ENCODE results near the gene PSMA7.

The PSMA7 gene

DNA sequence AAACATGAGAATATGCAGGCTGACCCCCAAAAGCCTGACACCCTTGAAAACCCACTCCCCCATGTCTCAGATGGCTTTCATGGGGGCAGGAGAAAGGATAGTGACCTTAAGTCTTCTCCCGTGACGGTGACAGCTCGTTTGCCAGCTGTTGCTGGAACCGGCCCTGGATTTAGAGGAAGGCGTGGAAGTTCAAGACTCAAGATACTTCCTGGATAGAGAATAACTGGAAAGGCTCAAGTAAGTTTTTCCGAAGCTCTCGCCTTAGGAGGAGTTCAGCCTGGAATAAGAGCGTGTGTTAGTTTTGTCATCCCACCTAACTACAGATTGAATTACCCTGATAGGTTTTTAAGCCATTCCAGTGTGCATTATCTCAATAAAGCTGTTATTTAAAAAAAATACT is 28.1 kb upstream of the PSMA7 start:
- no peak for DNase-seq

DNA sequence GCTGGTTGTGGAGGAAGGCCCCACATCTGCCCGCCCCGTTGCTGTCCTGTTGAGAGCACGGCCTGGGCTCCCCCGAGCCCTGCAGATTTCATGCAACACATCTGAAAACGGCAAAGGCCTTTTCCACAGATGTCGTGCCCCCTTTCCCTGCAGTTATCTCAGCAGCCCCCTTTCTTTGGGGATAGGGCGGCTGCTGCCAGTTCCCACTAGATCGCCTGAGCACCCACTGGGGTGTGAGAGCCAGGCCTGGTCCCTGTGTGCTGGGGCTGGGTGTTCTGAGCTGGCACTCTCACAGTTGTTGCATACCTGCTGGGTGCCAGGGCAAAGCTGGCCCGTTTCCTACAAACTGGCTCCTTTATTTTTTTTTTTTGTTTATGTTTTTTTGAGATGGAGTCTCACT is 27.3 kb upstream of the PSMA7 start:
- no peak for DNase-seq

DNA sequence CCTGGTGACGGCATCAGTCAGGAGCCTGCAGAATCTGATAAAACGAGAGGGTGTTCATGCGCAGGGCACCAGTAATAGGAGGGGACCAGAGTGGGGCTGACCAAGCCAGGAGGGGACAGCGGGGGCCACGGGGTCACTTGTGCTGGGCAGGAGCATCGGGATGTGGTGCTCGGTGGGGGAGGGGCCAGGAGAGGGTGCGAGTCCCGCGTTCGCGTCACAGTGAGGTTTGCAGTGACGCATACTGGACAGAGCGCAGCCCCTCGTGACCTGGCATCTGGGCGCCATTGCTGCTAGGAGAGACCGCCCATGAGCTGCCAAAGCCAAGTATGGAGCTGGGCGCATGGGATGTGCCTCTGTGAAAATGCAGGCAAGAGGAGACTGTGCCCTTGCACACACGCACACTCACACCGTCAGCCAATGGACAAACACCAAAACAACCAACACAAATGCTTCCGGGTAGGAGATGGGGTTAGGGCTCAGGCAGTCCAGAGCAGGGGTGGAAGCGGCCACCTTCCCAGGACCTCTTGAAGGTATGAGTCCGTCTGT is 25.8 kb upstream of the PSMA7 start:
- DNase-seq = no peak

DNA sequence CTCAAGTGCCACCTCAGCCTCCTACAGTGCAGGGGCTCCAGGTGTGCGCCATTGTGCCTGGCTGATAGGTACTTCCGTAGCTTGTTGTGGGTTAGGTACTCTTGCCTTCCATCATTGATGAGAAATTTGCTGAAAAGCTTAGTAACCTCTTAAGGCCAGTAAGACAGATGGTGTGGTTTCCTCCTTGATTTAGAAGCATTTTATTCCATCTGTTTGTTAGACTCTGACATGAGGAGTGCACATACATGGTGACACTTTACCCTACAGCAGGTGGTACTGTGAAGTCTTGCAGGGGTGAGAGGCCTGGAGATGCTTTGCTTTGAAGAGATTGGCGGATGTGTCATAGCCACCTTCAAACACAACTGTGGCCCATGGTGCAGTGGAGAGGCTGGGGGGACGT is 24.9 kb upstream of the PSMA7 start:
- DNase-seq = no peak

DNA sequence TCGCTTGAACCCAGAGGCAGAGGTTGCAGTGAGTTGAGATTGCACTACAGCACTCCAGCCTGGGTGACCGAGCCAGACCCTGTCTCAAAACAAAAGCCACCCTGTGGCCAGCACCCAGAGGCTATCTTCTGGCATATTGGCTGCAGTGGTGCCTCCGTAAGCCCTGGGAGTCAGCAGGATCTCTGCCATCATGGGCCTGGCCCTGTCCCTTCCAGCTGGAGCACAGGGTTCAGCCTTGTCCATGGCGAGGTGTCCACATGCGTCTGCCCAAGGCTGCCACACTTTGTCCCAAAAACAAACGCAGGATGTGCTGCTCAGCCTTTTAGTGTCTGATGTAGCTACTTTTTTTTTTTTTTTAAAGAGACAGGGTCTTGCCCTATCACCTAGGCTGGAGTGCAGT is 24.3 kb upstream of the PSMA7 start:
- no peak for DNase-seq

DNA sequence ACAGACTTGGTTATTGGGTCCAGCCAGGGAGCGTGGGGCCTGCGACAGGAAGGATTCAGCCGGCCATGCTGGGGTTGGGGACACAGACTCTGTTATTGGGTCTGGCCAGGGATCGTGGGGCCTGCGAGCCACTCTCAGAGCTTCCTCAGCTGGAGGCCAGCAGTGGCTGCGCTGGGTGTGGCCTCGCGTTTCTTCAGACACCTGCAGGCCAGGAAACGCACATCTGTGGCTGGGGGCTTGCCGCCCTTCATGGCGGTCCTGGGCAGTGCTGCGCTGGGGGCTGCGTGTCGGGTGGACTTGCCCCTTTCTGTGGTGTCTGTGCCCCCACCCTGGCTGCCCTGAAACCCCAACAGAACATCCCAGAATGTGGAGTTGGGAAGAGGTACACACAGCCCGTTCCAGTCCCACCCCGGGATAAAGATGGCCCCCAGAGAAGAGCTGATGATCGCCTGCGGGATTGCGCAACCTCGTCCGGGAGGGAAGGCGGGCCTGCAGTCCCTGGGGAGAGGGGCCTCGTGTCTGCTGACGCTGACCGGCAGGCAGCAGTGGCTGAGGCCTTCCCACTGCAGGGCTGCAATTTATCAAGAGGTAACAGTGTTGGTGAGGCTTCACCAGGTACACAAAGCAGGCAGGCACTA is 22.7 kb upstream of the PSMA7 start:
- DNase-seq = no peak

DNA sequence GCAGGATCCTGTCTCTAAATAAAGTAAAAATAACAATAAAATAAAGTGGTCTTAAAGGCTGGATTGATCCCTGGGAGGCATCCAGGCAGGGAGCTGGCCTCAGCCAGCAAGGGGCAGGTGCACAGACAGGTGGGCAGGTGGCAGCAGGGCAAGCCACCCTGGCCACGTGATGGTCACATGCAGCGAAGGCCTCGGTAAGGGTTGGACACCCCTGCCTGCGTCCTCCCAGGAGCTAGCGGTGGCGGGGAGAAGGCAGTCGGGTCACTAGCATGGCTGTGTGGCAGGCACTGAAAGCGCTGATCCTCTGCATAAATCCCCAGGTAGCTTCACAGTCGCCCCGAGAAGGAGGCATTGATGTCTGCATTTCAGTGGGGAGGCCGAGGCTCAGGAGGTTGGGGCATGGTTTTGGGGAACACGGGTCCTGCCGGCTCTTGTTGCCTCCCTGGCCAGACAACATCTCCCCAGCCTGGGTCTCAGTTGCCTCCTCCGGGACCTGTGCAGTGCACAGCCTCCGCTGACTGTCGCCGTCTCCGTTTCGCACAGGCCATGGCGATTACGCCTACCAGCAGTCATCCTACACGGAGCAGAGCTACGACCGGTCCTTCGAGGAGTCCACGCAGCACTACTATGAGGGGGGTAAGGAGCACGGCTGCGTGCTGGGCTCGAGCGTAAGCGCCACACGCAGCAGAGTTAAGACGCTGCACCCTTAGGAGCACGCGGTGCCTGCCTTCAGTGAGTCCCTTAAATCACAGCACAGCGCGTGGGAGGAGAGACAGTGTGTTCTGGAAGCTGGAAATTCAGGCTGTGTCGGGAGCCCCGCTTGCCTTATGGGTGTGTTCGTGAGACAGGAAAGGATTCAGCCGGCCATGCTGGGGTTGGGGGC is 21.9 kb upstream of the PSMA7 start:
- DNase-seq = no peak

DNA sequence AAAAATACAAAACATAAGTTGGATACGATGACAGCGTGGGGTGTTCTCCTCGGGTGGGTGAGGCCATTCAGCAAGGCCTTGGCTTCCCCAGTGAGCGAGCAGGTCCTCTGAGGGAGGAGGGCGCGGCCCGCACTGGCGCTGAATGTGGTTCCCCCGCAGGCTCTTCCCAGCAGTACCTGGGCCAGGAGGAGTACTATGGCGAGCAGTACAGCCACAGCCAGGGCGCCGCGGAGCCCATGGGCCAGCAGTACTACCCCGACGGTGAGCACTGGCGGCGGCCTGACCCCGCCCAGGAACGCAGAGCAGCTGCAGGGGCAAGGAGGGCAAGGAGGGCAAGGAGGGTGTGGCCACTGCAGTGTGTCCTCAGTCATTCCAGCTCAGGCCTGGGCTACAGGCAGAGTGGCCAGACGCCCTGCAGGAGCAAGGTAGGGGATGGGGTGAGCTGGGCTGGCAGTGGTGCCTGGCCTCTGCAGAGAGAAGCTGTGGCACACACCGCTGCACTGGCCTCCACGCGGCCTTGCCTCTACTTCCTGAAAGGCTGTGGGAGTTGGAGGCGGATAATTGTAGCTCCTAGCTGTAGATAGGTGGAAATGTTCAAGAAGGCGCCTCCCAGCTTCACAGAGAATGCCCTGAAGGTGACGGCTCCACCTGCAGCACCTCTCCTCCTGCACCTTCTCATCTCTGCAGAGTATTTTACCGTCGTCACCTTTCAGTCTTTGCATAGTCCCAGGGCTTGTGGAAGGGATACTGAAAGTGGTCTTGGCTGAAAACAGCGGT is 21.0 kb upstream of the PSMA7 start:
- no peak for DNase-seq

DNA sequence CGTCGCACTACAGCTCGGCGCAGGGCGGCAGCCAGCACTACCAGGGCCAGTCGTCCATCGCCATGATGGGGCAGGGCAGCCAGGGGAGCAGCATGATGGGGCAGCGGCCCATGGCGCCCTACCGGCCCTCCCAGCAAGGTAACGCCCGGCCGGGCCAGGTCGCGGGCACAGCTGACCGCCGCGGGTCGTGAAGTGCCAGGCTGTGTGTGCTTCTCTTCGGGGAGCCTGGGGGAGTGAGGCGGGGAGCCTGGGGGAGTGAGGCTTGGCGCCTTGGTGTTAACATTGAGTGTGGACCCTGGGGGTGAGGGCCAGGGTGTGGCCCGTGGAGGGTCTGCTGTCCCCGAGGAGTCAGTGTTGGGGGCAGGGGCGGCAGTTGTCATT is 20.3 kb upstream of the PSMA7 start:
- no peak for DNase-seq

DNA sequence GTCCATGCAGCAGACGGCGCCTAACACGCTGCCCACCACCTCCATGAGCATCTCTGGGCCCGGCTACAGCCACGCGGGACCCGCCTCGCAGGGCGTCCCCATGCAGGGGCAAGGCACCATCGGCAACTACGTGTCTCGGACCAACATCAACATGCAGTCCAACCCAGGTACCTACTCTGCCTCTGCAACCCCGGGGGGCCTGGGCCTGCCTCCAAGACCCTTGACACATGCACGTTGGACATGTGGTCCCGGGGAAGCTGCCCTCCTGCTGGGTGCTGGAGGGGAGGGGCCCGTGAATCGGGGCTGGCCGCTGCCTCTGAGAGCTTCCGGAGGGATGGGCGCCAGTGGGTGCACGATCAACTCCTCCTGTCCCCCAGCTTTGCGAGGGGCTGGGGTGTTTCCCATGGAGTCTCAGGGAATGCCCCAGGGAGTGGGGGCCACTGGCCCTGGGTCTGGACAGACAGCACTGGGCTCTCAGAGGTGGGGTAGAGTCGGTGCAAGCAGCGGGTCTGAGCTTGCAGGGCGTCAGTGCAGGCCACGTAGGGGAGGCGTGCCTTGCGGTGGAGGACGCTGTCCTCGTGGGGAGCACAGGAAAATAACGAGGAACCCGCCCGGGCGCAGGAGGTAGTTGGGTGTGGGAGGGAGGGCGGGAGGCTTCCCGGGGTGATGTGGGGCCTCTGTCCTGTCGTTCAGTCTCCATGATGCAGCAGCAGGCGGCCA is 19.7 kb upstream of the PSMA7 start:
- DNase-seq = no peak

DNA sequence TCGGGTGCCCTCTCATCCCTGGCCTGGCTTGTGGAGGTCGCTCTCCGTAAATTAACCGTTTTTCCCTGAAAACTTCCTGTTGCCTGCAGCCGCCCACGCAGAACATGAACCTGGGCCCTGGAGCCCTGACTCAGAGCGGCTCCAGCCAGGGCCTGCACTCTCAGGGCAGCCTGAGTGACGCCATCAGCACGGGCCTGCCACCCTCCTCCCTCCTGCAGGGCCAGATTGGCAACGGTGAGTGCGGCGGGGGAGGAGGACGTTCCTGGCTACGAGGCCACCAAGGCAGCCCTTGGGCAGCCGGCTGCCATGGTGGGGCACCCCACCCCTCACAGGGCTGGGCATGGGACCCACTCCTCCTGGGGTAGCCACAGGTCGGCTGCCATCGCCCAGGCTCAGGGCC is 18.2 kb upstream of the PSMA7 start:
- no peak for DNase-seq

DNA sequence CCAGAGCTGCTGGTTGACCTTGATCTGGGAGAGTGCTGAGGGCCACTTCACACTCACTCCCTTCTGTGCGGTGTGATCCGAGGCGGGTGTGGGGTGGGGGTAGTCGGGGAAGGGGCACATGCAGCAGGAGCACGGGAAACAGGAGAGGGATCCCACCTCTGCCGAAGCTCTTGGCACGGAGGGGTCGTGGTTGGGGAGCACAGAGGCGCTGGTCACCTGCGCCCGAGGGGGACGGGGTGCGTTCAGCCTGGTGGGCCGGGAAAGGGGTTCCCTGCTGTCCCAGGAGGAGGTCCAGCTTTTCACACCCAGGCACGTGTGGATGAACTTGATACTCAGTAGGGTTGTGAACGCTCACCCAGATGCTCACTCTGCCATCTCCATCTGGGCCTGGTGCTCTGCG is 17.7 kb upstream of the PSMA7 start:
- DNase-seq = no peak

DNA sequence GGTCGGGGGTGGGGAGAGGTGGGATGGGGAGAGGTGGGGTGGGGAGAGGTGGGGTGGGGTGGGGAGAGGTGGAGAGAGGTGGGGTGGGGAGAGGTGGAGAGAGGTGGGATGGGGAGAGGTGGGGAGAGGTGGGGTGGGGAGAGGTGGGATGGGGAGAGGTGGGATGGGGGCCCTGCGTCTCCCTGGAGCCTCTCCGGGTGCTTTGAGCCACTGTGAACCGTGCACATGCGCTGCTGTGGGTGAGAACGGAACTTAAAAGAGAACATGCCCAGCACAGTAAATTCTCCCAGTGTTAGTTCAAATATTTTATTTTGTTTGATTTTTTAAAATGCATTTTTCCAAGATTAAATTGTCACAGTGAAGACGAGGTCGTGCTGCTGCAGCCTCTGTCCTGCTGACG is 17.1 kb upstream of the PSMA7 start:
- no peak for DNase-seq

DNA sequence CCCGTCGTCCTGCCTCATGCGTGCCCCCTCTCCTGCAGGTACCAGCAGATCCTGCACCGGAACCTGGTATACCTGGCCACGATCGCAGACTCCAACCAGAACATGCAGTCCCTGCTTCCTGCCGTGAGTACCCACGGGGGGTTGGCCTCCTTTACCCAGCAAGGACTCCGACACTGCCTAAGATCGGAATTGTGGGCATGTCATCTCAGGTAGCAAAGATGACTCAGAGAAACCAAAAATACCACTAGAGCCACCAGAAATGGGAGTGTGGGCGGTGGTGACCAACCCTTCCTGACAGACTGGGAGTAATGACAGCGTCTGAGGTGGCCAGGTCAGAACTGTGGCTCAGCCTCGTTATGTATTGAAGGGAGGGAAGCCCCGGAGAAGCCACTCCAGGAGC is 16.6 kb upstream of the PSMA7 start:
- DNase-seq = no peak

DNA sequence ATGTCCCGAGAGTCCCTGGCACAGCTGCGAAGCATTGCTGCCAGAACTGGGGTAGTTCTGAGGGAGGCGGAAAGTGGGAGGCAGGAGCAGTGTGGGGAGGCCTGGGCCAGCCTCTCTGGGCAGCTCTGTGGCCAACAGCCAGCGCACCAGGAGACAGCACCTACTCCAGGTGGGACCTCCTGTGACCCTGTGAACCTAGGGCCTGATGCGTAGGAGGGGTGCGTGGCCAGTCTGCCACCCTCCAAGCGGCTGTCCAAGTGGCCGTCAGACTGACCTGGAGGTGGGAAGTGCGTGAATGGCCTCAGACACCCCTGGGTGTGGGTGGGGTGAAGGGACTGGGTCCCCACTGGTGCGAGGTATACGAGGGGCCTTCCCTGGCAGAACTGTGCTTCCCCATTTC is 15.9 kb upstream of the PSMA7 start:
- DNase-seq = no peak

DNA sequence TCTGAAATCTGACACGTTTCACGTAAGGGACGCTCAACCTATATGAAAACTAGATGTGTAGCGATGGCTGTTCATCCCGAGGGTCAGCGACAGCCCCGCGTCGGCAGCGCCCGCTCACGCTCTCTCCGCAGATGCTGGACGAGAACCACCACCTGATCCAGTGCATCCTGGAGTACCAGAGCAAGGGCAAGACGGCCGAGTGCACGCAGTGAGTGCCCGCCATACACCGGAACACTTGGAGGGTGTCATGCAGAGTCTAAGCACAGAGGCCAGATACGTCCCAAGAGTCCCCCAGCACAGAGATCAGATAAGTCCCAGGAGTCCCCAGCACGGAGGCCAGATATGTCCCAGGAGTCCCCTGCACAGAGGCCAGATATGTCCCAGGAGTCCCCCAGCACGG is 15.3 kb upstream of the PSMA7 start:
- no peak for DNase-seq

DNA sequence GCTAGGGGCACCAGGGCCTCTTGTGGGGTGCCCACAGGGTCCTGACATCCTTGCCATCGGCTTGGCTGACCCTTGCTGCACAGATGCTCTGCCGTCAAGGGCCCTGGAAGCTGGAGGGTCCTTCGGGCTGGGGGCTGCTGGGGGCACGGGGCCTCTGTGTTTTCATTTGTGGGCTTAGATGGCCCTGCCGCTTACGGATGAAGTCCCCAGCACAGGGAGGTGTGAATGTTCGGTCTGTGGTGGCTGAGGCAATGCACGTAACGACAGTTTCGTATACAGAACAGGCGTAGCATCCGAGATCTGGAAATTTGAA is 14.8 kb upstream of the PSMA7 start:
- DNase-seq = no peak

DNA sequence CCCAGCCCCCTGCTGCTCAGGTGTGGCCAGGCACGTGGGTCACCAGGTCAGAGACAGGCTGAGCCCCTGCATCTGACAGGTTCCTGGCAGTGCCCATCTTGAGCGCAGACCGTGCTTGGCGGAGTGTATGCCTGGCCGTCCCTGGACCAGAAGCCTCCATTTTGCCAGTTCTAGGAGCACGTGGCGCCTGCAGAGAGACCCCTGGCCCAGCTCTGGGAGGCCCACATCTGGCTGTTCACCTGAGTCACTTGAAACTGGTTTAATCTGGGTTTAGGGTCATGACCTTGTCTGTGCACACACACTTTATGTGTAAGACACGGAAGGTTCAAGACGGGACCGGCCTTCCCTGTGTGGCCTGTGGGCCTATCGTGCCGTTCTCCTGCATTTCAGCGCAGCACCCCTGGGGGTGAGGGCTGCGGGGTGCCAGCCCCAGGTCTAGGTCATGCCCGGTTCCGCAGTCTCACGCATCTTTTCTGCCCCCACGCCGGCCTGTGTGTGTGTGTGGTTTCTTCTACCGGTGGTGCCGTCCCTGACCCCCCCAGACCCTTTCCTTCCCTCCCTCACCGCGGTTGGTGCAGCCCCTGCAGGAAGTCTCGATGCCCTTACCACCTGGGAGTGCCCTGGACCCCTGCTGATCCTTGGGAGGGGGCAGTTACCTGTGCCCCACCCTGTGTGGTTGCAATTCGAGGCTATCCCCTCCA is 14.3 kb upstream of the PSMA7 start:
- DNase-seq = no peak

DNA sequence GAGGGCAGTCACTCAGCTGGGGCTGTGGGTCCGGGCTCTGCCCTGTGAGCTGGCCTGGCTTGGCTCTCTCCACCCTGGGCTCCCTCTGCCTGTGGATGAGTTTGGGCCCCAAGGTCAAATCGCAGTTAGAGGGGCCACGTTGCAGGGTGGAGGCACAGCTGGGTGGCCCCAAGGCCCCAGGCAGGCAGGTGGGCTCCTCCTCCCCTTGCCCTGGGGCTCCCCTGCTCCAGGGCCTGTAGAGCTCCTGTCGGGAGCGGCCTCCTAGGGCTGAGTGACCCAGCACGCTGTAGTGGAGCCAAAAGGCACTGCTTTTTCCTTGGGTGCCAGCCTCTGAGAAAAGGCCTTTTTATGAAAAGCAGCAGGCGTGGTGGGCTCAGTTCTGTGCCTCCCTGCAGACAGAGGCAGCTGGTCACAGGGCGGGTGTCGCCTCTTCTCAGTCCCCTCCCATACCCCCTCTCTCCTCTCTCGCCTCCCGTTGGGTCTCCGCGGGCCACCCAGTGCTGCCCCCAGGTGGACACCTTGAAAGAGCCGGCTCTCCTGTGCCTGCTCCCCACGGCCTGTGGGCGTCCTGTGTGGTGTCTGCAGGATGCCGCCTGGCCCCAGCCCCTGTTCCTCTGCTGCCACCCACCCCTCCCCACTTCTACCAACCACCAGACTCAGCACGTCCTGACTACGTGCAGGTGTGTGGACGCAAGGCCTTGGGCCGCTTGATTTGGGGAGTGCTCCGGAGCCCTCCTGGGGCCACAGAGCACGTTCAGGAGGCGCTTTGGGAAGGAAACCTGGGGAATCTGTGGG is 13.6 kb upstream of the PSMA7 start:
- DNase-seq = no peak

DNA sequence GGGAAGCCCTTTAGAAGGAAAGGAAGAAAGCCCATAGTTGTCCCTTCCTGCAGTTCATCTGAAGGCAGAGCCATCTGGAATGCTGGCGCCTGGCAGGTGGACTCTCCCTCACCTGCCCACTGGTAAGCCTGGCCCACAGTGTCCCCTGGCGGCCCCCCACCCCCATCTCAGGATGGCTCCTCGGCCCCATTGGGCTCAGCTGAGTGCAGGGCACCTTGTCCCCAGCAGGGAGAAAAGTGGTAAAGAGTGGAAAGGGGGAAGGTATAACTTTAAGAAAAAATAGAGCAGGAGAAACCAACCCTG is 13.0 kb upstream of the PSMA7 start:
- DNase-seq = no peak

DNA sequence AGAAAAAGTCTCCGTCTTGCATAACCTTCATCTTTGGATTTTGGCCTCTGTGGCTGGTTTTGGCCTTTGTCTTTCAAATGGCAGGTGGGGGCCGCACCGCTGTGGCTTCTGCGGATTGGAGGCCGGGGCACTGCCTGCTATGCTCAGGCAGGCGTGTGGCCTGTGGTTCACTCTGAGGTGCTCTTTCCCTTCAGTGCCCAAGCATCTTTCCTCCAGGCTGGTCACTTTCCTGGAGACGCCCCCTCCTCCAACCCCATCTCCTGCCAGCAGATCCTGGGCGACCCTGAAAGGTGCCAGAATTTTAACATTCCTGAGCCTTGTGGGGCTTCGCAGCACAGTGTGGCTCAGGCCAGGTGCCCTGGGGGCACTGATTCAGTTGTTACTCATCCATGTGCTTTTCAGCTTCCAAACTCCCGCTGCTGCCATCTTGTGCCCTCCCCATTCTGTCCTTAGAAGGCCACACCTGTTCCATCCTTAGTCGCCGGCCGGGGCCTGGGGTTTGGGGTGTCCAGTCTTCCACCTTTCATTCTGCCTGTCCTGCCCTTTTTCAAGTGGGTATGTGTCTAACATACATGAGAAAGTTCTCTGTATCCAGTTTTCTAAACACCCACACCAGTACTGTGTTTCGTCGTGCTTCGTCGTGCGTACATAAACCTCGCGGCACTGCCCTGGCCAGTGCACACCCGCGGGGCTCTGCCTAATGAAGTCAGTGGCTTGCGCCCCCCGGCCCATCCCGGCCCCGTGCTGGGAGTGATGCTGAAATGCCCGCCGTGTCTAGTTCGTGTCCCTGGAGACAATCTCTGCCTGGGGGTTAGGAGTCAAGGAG is 12.4 kb upstream of the PSMA7 start:
- no peak for DNase-seq

Data from DMS153 (cell line).